Measurements from ENCODE around the gene SF3B2. TPM values are rescaled to one million over a fixed set of nuclear protein-coding genes. Genes with fewer than 3 reads are reported as not detected.

The SF3B2 gene, protein sequence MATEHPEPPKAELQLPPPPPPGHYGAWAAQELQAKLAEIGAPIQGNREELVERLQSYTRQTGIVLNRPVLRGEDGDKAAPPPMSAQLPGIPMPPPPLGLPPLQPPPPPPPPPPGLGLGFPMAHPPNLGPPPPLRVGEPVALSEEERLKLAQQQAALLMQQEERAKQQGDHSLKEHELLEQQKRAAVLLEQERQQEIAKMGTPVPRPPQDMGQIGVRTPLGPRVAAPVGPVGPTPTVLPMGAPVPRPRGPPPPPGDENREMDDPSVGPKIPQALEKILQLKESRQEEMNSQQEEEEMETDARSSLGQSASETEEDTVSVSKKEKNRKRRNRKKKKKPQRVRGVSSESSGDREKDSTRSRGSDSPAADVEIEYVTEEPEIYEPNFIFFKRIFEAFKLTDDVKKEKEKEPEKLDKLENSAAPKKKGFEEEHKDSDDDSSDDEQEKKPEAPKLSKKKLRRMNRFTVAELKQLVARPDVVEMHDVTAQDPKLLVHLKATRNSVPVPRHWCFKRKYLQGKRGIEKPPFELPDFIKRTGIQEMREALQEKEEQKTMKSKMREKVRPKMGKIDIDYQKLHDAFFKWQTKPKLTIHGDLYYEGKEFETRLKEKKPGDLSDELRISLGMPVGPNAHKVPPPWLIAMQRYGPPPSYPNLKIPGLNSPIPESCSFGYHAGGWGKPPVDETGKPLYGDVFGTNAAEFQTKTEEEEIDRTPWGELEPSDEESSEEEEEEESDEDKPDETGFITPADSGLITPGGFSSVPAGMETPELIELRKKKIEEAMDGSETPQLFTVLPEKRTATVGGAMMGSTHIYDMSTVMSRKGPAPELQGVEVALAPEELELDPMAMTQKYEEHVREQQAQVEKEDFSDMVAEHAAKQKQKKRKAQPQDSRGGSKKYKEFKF
- 100 to 1,000 TPM; 173 to 199 TPM for total RNA-seq

DNA sequence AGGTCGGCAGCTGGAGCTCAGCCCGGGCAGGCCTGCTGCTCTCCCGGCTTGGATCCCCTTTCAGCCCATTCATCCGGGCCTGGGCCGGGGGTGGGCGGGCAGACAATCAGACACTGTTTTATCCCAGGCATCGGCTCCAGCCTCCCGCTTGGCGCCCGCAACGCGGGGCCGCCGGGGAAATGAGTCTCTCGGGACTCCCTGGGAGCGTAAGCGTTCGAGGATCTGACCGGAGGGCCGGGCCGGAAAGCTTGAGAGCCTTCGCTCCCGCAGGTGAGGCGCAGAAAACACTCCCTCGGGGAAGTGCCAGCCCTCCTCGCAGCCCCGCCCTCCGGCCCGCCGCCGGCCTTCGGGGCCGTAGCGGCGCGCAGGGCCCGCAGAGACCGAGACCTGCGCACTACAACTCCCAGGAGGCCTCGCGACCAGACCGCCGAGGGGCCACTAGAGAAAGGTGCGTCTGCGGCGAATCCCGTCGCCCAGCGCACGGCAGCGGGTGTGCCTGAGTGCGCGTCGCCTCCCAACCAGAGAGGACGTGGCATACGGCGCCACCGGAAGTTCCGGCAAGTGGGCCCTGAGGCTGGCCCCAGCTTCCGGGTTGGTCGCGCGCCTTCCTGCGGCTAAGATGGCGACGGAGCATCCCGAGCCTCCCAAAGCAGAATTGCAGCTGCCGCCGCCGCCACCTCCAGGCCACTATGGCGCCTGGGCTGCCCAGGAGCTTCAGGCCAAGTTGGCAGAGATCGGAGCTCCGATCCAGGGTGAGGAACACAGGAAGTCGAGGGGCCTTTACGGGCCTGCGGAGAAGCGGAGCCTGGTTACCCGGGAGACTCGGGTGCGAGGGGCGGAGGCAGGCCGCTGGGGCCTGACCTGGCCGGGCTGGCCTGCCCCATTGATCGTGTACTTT is at the start of gene SF3B2:
Gene SF3B2 (plus strand): TSS at position 599 of the 898 bp plus-strand sequence. CDS start 21 bp downstream, at position 620.

DNA sequence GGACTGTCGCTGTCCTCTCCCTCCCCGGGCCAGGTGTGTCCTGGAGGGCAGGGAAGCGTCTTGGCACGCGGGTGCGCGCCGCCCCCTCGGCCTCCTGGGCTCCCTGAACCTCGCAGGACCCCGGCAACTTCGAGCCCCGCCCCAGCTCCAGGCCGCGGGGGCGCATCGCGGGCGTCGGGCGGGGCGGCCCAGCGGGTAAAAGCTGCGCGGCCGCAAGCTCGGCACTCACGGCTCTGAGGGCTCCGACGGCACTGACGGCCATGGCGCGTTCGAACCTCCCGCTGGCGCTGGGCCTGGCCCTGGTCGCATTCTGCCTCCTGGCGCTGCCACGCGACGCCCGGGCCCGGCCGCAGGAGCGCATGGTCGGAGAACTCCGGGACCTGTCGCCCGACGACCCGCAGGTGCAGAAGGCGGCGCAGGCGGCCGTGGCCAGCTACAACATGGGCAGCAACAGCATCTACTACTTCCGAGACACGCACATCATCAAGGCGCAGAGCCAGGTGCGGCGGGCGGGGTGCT is 40.3 kb upstream of the SF3B2 start, which contains the start of gene CST6:
Gene CST6 (plus strand): TSS at position 224 of the 519 bp plus-strand sequence. CDS start 37 bp downstream, at position 261.

DNA sequence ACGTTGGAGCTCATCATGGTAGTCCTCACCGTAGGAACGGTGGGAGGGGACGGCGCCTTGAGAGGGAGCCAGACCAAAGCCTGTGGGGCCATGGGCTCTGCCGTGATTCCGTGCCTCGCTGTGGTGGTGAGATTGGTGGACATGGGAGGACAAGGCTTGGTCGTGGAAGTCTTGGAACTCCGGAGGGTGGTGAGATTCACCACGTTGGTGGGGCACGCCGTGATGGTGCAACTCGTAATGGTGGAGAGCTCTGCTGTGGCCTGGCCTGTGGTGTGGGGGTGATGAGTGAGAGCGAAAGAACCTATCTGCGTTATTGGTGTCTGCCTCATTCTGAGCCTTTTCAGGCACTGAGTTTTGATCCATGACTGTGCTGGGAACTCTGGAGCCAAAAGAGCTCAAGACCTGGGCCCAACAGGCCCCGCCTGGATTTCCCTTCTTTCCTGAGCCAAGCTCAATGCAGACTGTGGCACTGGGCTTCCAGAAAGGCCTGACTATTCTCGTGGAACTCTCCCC is 26.1 kb upstream of the SF3B2 start, which contains the start of gene CATSPER1:
Gene CATSPER1 (minus strand): TSS at position 463 of the 513 bp plus-strand sequence. CDS start 100 bp downstream, at position 363.

DNA sequence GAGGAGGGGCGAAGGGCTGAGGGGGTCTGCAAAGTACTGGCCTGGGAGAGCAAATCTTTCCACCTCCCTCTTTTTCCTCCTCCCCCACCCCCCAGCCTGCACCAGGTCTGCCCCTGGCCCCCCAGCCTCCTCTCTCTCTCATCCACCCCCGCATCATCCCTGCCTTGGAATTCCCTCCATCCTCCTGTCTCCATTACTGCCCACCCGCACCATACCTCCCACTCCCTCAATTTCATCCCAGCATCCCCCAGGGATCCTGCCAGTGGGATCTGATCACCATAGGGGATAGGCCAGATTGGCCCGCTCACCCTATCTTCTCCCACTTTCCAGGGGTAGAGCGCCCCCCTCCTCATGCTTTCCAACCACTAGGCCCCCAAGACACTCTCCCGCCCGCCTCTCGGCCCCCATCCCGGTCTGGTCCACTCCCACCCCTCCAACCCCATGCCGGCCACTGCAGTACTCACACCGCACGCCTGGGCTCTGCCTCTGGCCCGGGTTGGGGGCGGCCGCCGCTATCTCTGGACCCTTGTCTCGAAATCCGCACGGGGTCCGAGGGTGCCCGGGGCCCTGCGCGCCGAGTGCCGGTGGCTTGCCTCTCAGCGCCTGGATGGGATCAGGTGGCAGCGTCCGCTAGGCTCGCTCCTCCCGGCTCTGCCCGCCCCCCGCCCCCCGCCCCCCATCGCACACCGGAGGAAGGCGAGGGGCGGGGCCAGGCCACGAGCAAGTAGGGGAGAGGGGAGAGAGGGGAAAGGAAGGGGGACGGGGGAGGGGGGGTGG is 3.4 kb upstream of the SF3B2 start, which contains the start of gene GAL3ST3:
Gene GAL3ST3 (minus strand): TSS at position 615 of the 777 bp plus-strand sequence. CDS start 3,746 bp downstream, outside the sequence.

DNA sequence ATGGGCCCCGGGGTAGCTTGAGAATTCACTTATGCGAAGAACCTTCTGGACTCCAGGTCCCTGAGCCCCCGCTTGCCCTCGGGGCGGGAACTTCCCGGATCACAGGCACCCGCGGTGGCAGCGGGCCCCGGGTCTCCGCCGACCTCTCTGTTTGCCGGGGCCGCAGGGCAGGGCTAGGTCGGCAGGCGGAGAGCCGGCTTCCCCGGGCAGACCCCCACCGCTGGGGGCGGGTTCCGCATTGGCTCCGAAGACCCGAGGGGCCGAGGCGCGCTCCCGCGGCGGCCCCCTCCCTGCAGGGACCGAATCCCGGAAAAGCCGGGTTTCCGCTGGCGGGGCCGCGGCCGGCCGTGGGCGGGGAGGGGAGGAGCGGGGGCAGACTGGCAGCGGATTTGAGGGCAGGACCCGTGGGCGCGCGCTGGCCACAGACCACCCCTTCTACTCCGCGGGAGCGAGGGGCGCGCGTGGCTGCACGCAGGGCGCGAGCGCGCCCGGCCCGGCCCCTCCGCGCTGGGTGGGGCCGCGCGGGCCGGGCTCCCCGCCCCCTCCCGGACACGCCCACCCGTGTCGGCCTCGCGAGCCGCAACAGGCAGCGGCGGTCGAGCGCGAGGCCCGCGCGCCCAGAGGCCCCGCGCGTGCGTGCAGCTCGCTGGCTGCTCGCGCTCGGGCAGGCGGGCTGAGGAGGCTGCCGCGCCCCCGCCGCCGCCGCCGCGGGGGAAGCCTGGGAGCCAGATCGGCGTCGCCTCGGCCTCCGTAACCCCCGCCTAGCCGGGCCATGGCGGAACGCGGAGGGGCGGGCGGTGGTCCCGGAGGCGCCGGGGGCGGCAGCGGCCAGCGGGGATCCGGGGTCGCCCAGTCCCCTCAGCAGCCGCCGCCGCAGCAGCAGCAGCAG is 17.8 kb downstream of the SF3B2 start, which contains the start of gene PACS1:
Gene PACS1 (plus strand): TSS at position 558 of the 889 bp plus-strand sequence. CDS start 215 bp downstream, at position 773.

Other genes with a start within 250 kb of the SF3B2 start
- 1 to 10 TPM in 1 of 2 donors, under 1 TPM in 1; 0.69 to 2.3 TPM for gene SNX32, start 218.4 kb upstream of the SF3B2 start, total RNA-seq
- gene CFL1, start 194.2 kb upstream of the SF3B2 start, total RNA-seq: 1,000 to 10,000 TPM; 1,026 to 1,378 TPM
- gene MUS81, start 191.9 kb upstream of the SF3B2 start, total RNA-seq: 10 to 100 TPM; 37.9 to 51.0 TPM
- gene EFEMP2, start 179.6 kb upstream of the SF3B2 start, total RNA-seq: 1 to 10 TPM; 4.3 to 6.5 TPM
- gene CTSW, start 172.5 kb upstream of the SF3B2 start, total RNA-seq: not detected
- gene FIBP, start 163.9 kb upstream of the SF3B2 start, total RNA-seq: 100 to 1,000 TPM; 126 to 165 TPM
- gene CCDC85B, start 161.7 kb upstream of the SF3B2 start, total RNA-seq: 10 to 100 TPM; 24.8 to 28.6 TPM
- gene FOSL1, start 152.0 kb upstream of the SF3B2 start, total RNA-seq: 10 to 100 TPM in 1 of 2 donors, 1 to 10 TPM in 1; 1.4 to 39.6 TPM
- 10 to 100 TPM; 13.8 to 14.3 TPM for gene C11orf68, start 133.3 kb upstream of the SF3B2 start, total RNA-seq
- 100 to 1,000 TPM in 1 of 2 donors, 10 to 100 TPM in 1; 51.3 to 109 TPM for gene DRAP1, start 132.9 kb upstream of the SF3B2 start, total RNA-seq
- not detected for gene TSGA10IP, start 106.9 kb upstream of the SF3B2 start, total RNA-seq
- gene SART1, start 90.6 kb upstream of the SF3B2 start, total RNA-seq: 10 to 100 TPM; 27.9 to 30.3 TPM
- 10 to 100 TPM; 28.6 to 52.6 TPM for gene EIF1AD, start 50.2 kb upstream of the SF3B2 start, total RNA-seq
- gene BANF1, start 49.9 kb upstream of the SF3B2 start, total RNA-seq: 10 to 100 TPM; 10.3 to 27.6 TPM
- gene CST6, start 40.4 kb upstream of the SF3B2 start, total RNA-seq: not detected
- not detected for gene CATSPER1, start 25.9 kb upstream of the SF3B2 start, total RNA-seq
- not detected for gene GAL3ST3, start 3.2 kb upstream of the SF3B2 start, total RNA-seq
- gene PACS1, start 17.9 kb downstream of the SF3B2 start, total RNA-seq: 10 to 100 TPM; 18.2 to 22.6 TPM
- gene KLC2, start 205.3 kb downstream of the SF3B2 start, total RNA-seq: 10 to 100 TPM; 19.6 to 28.0 TPM
- 100 to 1,000 TPM in 1 of 2 donors, 10 to 100 TPM in 1; 98.4 to 112 TPM for gene RAB1B, start 216.3 kb downstream of the SF3B2 start, total RNA-seq
- under 1 TPM in 1 of 2 donors, not detected in 1; 0.34 TPM for gene CNIH2, start 225.8 kb downstream of the SF3B2 start, total RNA-seq
- 100 to 1,000 TPM; 106 to 147 TPM for gene YIF1A, start 236.8 kb downstream of the SF3B2 start, total RNA-seq
- under 1 TPM; under 0.01 TPM for gene TMEM151A, start 239.5 kb downstream of the SF3B2 start, total RNA-seq

Measured in melanocyte of skin (primary cell).